ENCODE results near the gene NLRP12.
A peak's percentile ranks its signal among the peaks of the same experiment; 100 is the strongest.

The NLRP12 gene

GRCh38 chr19:53853707-53854106 is 29.6 kb upstream of the NLRP12 start:
- no peak for ATAC-seq
- TF ChIP-seq RARB (CRISPR knock-in tag; IDR thresholded peaks at IDR 0.05), result no peak
- no peak for TF ChIP-seq OSR1 (CRISPR knock-in tag; IDR thresholded peaks at IDR 0.05)
- TF ChIP-seq CSDC2 (CRISPR knock-in tag; IDR thresholded peaks at IDR 0.05), result no peak
- TF ChIP-seq ZNF565 (CRISPR knock-in tag; conservative IDR thresholded peaks at IDR 0.05; ENCODE audit: low read depth), result no peak

GRCh38 chr19:53849237-53849676 is 25.1 kb upstream of the NLRP12 start:
- ATAC-seq, result peak; percentile 69
- TF ChIP-seq, protein P1, sequence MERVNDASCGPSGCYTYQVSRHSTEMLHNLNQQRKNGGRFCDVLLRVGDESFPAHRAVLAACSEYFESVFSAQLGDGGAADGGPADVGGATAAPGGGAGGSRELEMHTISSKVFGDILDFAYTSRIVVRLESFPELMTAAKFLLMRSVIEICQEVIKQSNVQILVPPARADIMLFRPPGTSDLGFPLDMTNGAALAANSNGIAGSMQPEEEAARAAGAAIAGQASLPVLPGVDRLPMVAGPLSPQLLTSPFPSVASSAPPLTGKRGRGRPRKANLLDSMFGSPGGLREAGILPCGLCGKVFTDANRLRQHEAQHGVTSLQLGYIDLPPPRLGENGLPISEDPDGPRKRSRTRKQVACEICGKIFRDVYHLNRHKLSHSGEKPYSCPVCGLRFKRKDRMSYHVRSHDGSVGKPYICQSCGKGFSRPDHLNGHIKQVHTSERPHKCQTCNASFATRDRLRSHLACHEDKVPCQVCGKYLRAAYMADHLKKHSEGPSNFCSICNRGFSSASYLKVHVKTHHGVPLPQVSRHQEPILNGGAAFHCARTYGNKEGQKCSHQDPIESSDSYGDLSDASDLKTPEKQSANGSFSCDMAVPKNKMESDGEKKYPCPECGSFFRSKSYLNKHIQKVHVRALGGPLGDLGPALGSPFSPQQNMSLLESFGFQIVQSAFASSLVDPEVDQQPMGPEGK (CRISPR knock-in tag; IDR thresholded peaks at IDR 0.05; ENCODE audit: borderline replicate concordance), result no peak
- TF ChIP-seq TSHZ2 (CRISPR knock-in tag; IDR thresholded peaks at IDR 0.05) (no peak), ZFP30 (CRISPR knock-in tag; IDR thresholded peaks at IDR 0.05) (no peak), TOX (CRISPR knock-in tag; IDR thresholded peaks at IDR 0.05; ENCODE audit: borderline replicate concordance) (no peak), ZC3H10 (CRISPR knock-in tag; IDR thresholded peaks at IDR 0.05) (no peak), ARNTL (CRISPR knock-in tag; IDR thresholded peaks at IDR 0.05; ENCODE audit: borderline replicate concordance, low read depth) (no peak), CREB5 (CRISPR knock-in tag; IDR thresholded peaks at IDR 0.05; ENCODE audit: low read depth) (no peak), ZNF70 (CRISPR knock-in tag; IDR thresholded peaks at IDR 0.05) (no peak), PPARA (CRISPR knock-in tag; IDR thresholded peaks at IDR 0.05; ENCODE audit: borderline replicate concordance) (no peak), TCF4 (CRISPR knock-in tag; IDR thresholded peaks at IDR 0.05; ENCODE audit: borderline replicate concordance) (no peak), POU6F1 (CRISPR knock-in tag; IDR thresholded peaks at IDR 0.05; ENCODE audit: borderline replicate concordance, low read depth) (no peak)
- TF ChIP-seq, protein P2, sequence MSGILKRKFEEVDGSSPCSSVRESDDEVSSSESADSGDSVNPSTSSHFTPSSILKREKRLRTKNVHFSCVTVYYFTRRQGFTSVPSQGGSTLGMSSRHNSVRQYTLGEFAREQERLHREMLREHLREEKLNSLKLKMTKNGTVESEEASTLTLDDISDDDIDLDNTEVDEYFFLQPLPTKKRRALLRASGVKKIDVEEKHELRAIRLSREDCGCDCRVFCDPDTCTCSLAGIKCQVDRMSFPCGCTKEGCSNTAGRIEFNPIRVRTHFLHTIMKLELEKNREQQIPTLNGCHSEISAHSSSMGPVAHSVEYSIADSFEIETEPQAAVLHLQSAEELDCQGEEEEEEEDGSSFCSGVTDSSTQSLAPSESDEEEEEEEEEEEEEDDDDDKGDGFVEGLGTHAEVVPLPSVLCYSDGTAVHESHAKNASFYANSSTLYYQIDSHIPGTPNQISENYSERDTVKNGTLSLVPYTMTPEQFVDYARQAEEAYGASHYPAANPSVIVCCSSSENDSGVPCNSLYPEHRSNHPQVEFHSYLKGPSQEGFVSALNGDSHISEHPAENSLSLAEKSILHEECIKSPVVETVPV (CRISPR knock-in tag; IDR thresholded peaks at IDR 0.05), result no peak

DNA sequence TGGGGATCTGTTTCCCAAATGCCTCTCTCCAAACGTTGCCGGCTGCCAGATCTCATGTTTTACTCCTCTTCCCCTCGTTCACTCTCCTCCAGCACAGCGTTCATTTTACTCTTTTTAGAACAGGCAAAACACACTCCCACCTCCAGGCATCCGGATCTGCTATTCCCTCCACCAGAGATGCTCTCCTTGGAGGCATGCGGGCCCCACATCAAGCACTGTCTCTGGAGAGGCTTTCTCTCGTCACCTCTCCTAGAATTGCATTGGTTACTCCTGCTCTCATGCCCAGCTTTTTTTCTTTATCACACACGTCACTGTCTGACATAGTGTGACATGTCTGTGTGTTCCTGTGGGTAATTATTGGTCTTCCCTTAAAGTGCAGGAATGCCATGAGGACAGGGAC is 23.4 kb upstream of the NLRP12 start:
- no peak for TF ChIP-seq ESRRG (CRISPR knock-in tag; IDR thresholded peaks at IDR 0.05)
- no peak for TF ChIP-seq TCF4 (CRISPR knock-in tag; IDR thresholded peaks at IDR 0.05; ENCODE audit: borderline replicate concordance)
- TF ChIP-seq CREB5 (CRISPR knock-in tag; IDR thresholded peaks at IDR 0.05; ENCODE audit: low read depth), result no peak
- TF ChIP-seq ZNF8 (CRISPR knock-in tag; IDR thresholded peaks at IDR 0.05), result no peak
- no peak for ATAC-seq

GRCh38 chr19:53844849-53845246 is 20.7 kb upstream of the NLRP12 start:
- no peak for ATAC-seq
- no peak for TF ChIP-seq OSR1 (CRISPR knock-in tag; IDR thresholded peaks at IDR 0.05)
- no peak for TF ChIP-seq POU6F1 (CRISPR knock-in tag; IDR thresholded peaks at IDR 0.05; ENCODE audit: borderline replicate concordance, low read depth)
- TF ChIP-seq, protein P2 (CRISPR knock-in tag; IDR thresholded peaks at IDR 0.05), result no peak
- TF ChIP-seq ISL1 (CRISPR knock-in tag; IDR thresholded peaks at IDR 0.05), result no peak
- TF ChIP-seq ZC3H10 (CRISPR knock-in tag; IDR thresholded peaks at IDR 0.05), result no peak
- no peak for TF ChIP-seq ZNF565 (CRISPR knock-in tag; conservative IDR thresholded peaks at IDR 0.05; ENCODE audit: low read depth)
- TF ChIP-seq CREB5 (CRISPR knock-in tag; IDR thresholded peaks at IDR 0.05; ENCODE audit: low read depth), result no peak
- no peak for TF ChIP-seq BACH2 (CRISPR knock-in tag; IDR thresholded peaks at IDR 0.05; ENCODE audit: borderline replicate concordance)

Measured in SK-N-SH treated with all-trans-retinoic acid at 6 μM for 48 hours (cell line).